Smooth muscle cell (in vitro differentiated cells): ENCODE measurements around the gene GNS. TPM values are rescaled to one million over a fixed set of nuclear protein-coding genes. Genes with fewer than 3 reads are reported as not detected.
"Not testable (repeated sequence)": the region's sequence is repeated elsewhere in the genome, so short reads cannot be mapped to it uniquely, and the experiment has no call there.

Experiments used
- DNase-seq: peaks from one replicate; lab custom pipeline; 2025; ENCODE audit not compliant: unreplicated experiment; lab: John Stamatoyannopoulos, UW
- H2AFZ ChIP-seq: fragments of 200-600 bp; sonication (generic); 2 replicates; pipeline ENCODE4 v1.6.0; 2016; ENCODE audit warnings: antibody characterized with exemption, low read depth, mild to moderate bottlenecking
- H3F3A ChIP-seq: fragments of 200-600 bp; sonication (generic); 2 replicates; pipeline ENCODE4 v1.6.0; 2017; ENCODE audit warnings: antibody characterized with exemption, low read depth
- H3K27ac ChIP-seq: fragments of 200-600 bp; sonication (generic); 2 replicates; pipeline ENCODE4 v1.5.1; 2016; ENCODE audit warnings: low read depth, mild to moderate bottlenecking
- H3K27me3 ChIP-seq: fragments of 200-600 bp; sonication (generic); 2 replicates; pipeline ENCODE4 v1.6.1; 2016; ENCODE audit warnings: low read depth, mild to moderate bottlenecking
- H3K36me3 ChIP-seq: fragments of 200-600 bp; sonication (generic); 2 replicates; pipeline ENCODE4 v1.5.1; 2016; ENCODE audit warnings: low read depth
- H3K4me1 ChIP-seq: fragments of 200-600 bp; sonication (generic); 2 replicates; pipeline ENCODE4 v1.5.1; 2016; ENCODE audit warnings: low read depth
- H3K4me2 ChIP-seq: fragments of 200-600 bp; sonication (generic); 2 replicates; pipeline ENCODE4 v1.6.0; 2016; ENCODE audit warnings: mild to moderate bottlenecking
- H3K4me3 ChIP-seq: fragments of 200-600 bp; sonication (generic); 2 replicates; pipeline ENCODE4 v1.5.1; 2016; ENCODE audit warnings: mild to moderate bottlenecking
- H3K79me2 ChIP-seq: fragments of 200-600 bp; sonication (generic); 2 replicates; pipeline ENCODE4 v1.6.0; 2016; ENCODE audit warnings: low read depth, mild to moderate bottlenecking
- H3K9ac ChIP-seq: fragments of 200-600 bp; sonication (generic); 2 replicates; pipeline ENCODE4 v1.6.0; 2016; ENCODE audit warnings: low read depth
- H3K9me3 ChIP-seq: fragments of 200-600 bp; sonication (generic); replicated peaks from 2 replicates; pipeline ENCODE4 v1.5.1; 2016; ENCODE audit warnings: low read depth
- H4K20me1 ChIP-seq: fragments of 200-600 bp; sonication (generic); 2 replicates; pipeline ENCODE4 v1.6.0; 2016; ENCODE audit warnings: low read depth
- WGBS: methylation state at CpG from one replicate; pipeline ENCODE4 v1.1.7; 2016; ENCODE audit warnings: low lambda C conversion rate; 5-methylcytosine and 5-hydroxymethylcytosine counted together
- polyA plus RNA-seq: library from polyadenylated mRNA; unstranded; fragments of >200 nt; fragmentation: Nextera tagmentation; extraction: Ambion mirVana; gene quantifications from 2 replicates; pipeline ENCODE4 v1.2.1, GENCODE V29; 2016
- total RNA-seq: library from RNA; depleted of rRNA; stranded (reverse); fragments of >200 nt; gene quantifications from 2 replicates; pipeline ENCODE4 v1.2.3, GENCODE V29; 2014
- TF ChIP-seq, protein P1 (sequence below): fragments of 200-600 bp; sonication (generic); IDR thresholded peaks from 2 replicates; pipeline ENCODE4 v1.5.1; 2017; ENCODE audit warnings: borderline replicate concordance, mild to moderate bottlenecking, antibody characterized with exemption; ENCODE audit not compliant: insufficient read depth, poor library complexity, severe bottlenecking

The GNS gene
- total and polyA plus RNA-seq, 2 experiments from 2014 or later = 36.4 to 64.9 TPM

- Histone ChIP-seq H3K79me2 (no peaks in the 10 kb centered on the region), H3K9ac (no peak overlapping the region), H3K9me3 (no peaks in the 10 kb centered on the region), H3K36me3 (no peaks in the 10 kb centered on the region), H3K27ac (no peak overlapping the region), H3F3A (no peaks in the 10 kb centered on the region), H3K4me1 (peaks cover 20% of the 10 kb centered on the region), H2AFZ (peak overlapping the region; percentile 84), H3K27me3 (peaks cover 92% of the 10 kb centered on the region), H3K4me2 (peak overlapping the region; percentile 89), H3K4me3 (peak overlapping the region; percentile 53), H4K20me1 (no peaks in the 10 kb centered on the region)
- TF ChIP-seq, protein P1, sequence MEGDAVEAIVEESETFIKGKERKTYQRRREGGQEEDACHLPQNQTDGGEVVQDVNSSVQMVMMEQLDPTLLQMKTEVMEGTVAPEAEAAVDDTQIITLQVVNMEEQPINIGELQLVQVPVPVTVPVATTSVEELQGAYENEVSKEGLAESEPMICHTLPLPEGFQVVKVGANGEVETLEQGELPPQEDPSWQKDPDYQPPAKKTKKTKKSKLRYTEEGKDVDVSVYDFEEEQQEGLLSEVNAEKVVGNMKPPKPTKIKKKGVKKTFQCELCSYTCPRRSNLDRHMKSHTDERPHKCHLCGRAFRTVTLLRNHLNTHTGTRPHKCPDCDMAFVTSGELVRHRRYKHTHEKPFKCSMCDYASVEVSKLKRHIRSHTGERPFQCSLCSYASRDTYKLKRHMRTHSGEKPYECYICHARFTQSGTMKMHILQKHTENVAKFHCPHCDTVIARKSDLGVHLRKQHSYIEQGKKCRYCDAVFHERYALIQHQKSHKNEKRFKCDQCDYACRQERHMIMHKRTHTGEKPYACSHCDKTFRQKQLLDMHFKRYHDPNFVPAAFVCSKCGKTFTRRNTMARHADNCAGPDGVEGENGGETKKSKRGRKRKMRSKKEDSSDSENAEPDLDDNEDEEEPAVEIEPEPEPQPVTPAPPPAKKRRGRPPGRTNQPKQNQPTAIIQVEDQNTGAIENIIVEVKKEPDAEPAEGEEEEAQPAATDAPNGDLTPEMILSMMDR = no peak
- no peak for DNase-seq
- WGBS = 2% methylated on average over 67 of the region's 103 CpGs
Measured at GRCh38 chr12:64780531-64781279, 21.5 kb upstream of the GNS start.

DNA sequence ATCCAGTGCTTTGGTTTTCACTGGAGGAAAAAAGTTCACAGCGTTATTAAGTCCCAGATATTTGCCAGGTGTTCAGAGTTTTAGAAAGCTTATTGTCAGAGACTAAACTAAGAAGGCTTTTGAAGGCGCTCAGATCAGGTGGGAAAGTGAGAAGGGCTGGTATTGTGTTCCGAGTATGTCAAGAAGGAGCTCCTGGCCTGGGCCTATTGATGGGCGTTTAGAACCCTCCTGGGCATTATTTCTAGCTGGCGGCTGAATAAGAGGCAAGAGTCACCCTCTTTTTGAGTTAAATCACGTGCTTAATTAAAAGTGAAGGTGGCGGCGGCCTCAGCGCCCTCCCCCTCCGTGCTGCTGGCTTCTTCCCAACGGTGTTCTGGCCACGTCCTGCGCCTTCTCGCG, 20.9 kb upstream of the GNS start:
- Histone ChIP-seq H3K27ac (no peak overlapping the region), H3F3A (no peaks in the 10 kb centered on the region), H3K4me2 (peak overlapping the region; percentile 89), H4K20me1 (no peaks in the 10 kb centered on the region), H3K27me3 (peaks cover 93% of the 10 kb centered on the region), H3K9ac (no peak overlapping the region), H3K36me3 (no peaks in the 10 kb centered on the region), H2AFZ (peak overlapping the region; percentile 84), H3K4me3 (peak overlapping the region; percentile 53), H3K4me1 (peaks cover 20% of the 10 kb centered on the region), H3K79me2 (no peaks in the 10 kb centered on the region), H3K9me3 (no peaks in the 10 kb centered on the region)
- TF ChIP-seq, protein P1 = no peak
- WGBS = 15% methylated on average over 15 of the region's 15 CpGs
- no peak for DNase-seq

GRCh38 chr12:64779354-64779974, 20.3 kb upstream of the GNS start:
- Histone ChIP-seq H3K79me2 (no peaks in the 10 kb centered on the region), H3K4me2 (no peak overlapping the region), H4K20me1 (no peaks in the 10 kb centered on the region), H3F3A (no peaks in the 10 kb centered on the region), H3K36me3 (no peaks in the 10 kb centered on the region), H3K9me3 (no peaks in the 10 kb centered on the region), H3K27ac (no peak overlapping the region), H3K4me1 (peaks cover 20% of the 10 kb centered on the region), H3K4me3 (no peak overlapping the region), H3K9ac (no peak overlapping the region), H2AFZ (no peak overlapping the region), H3K27me3 (peaks cover 86% of the 10 kb centered on the region)
- WGBS = 92% methylated on average over 10 of the region's 10 CpGs
- DNase-seq = no peak
- TF ChIP-seq, protein P1 = no peak

DNA sequence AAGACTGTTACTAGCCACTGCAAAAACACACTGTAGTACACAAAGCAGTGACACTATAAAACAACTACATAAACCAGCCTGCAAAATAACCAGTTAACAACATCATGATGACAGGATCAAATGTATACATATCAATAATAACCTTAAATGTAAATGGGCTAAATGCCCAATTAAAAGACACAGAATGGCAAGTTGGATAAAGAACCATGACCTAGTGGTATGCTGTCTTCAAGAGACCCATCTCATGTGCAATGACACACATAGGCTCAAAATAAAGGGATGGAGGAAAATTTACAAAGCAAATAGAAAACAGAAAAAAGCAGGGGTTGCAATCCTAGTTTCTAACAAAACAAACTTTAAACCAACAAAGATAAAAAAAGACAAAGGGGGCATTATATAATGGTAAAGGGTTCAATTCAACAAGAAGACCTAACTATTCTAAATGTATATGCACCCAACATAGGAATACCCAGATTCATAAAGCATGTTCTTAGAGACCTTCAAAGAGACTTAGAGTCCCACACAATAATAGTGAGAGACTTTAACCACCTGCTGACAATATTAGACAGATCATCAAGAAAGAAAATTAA, 16.0 kb upstream of the GNS start:
- H3K9ac ChIP-seq, H3K4me2 ChIP-seq, H3K36me3 ChIP-seq, H3K9me3 ChIP-seq, H4K20me1 ChIP-seq, H3K27ac ChIP-seq, H3F3A ChIP-seq, H3K4me1 ChIP-seq, H3K79me2 ChIP-seq, DNase-seq, H2AFZ ChIP-seq, H3K4me3 ChIP-seq: not testable (repeated sequence)
- peaks cover 44% of the 10 kb centered on the region for H3K27me3 ChIP-seq
